GM18505 (cell line): Measurements from ENCODE around the gene TMEM40.

Experiments
- ATAC-seq: cut with Tn5 transposase; IDR thresholded peaks from one replicate; pipeline ENCODE4 v1.9.1; 2021; ENCODE audit not compliant: unreplicated experiment
- POLR2A ChIP-seq: IDR thresholded peaks from 4 replicates; pipeline ENCODE4 v1.6.1; 2011; ENCODE audit warnings: borderline replicate concordance; ENCODE audit not compliant: insufficient read depth, insufficient read length; ENCODE audit errors: extremely low read depth

The TMEM40 gene

GRCh38 chr3:12748477-12748876 is 10.6 kb downstream of the TMEM40 start:
- ATAC-seq = no peak
- no peak for TF ChIP-seq POLR2A

- ATAC-seq = no peak
- TF ChIP-seq POLR2A = no peak
These were observed 12.6 kb downstream of the TMEM40 start for GRCh38 chr3:12746419-12746818.

- TF ChIP-seq POLR2A = no peak
- no peak for ATAC-seq
These were observed 14.7 kb downstream of the TMEM40 start for GRCh38 chr3:12744326-12744725.

GRCh38 chr3:12743583-12743982 is 15.5 kb downstream of the TMEM40 start:
- ATAC-seq = no peak

GRCh38 chr3:12742330-12743107 is 16.5 kb downstream of the TMEM40 start:
- TF ChIP-seq POLR2A = no peak

More at GRCh38 chr3:12743583-12743982, 15.5 kb downstream of the TMEM40 start:
- no peak for TF ChIP-seq POLR2A

GRCh38 chr3:12741209-12741608 is 17.9 kb downstream of the TMEM40 start:
- ATAC-seq = no peak
- TF ChIP-seq POLR2A = no peak

More at GRCh38 chr3:12742330-12743107, 16.5 kb downstream of the TMEM40 start:
- ATAC-seq = no peak

- no peak for TF ChIP-seq POLR2A
- ATAC-seq = no peak
These were observed 21.2 kb downstream of the TMEM40 start for GRCh38 chr3:12737833-12738232.

GRCh38 chr3:12737319-12737718 is 21.7 kb downstream of the TMEM40 start:
- no peak for TF ChIP-seq POLR2A
- ATAC-seq = no peak

- no peak for TF ChIP-seq POLR2A
- ATAC-seq = no peak
These were observed 24.1 kb downstream of the TMEM40 start for GRCh38 chr3:12734960-12735359.

- TF ChIP-seq POLR2A = no peak
- no peak for ATAC-seq
These were observed 25.5 kb downstream of the TMEM40 start for GRCh38 chr3:12733566-12733965.

- TF ChIP-seq POLR2A = no peak
- no peak for ATAC-seq
These were observed 28.4 kb downstream of the TMEM40 start for GRCh38 chr3:12730506-12731242.

- ATAC-seq = no peak
- no peak for TF ChIP-seq POLR2A
These were observed 29.9 kb downstream of the TMEM40 start for GRCh38 chr3:12729051-12729651.

GRCh38 chr3:12727937-12728336 is 31.1 kb downstream of the TMEM40 start:
- ATAC-seq = no peak
- TF ChIP-seq POLR2A = no peak
